Stomach (tissue), 4 donors: Measurements from ENCODE around the gene PHRF1.

Experiments
- POLR2A ChIP-seq, 4 donors: fragments of 450-650 bp; IDR thresholded peaks; one replicate each; pipeline ENCODE4 v1.6.1; 2016; ENCODE audit warnings: antibody characterized with exemption in 4 of 4, control low read depth in 2 of 4, mild to moderate bottlenecking in 1 of 4, moderate library complexity in 1 of 4
- POLR2AphosphoS5 ChIP-seq, 3 donors: sonication (generic); formaldehyde crosslinking; IDR thresholded peaks; one replicate each; pipeline ENCODE4 v1.6.1; 2016; ENCODE audit warnings: antibody characterized with exemption in 3 of 3
- TF ChIP-seq, protein P1 (sequence below), 7 experiments: fragments of 450-650 bp in 4 of 7; fragments of 200-600 bp in 3 of 7; sonication (generic) in 3 of 7; IDR thresholded peaks; one replicate each; pipeline ENCODE4 v1.5.1; 2016 to 2019; ENCODE audit warnings: antibody characterized with exemption in 7 of 7, control low read depth in 2 of 7, mild to moderate bottlenecking in 1 of 7

DNA sequence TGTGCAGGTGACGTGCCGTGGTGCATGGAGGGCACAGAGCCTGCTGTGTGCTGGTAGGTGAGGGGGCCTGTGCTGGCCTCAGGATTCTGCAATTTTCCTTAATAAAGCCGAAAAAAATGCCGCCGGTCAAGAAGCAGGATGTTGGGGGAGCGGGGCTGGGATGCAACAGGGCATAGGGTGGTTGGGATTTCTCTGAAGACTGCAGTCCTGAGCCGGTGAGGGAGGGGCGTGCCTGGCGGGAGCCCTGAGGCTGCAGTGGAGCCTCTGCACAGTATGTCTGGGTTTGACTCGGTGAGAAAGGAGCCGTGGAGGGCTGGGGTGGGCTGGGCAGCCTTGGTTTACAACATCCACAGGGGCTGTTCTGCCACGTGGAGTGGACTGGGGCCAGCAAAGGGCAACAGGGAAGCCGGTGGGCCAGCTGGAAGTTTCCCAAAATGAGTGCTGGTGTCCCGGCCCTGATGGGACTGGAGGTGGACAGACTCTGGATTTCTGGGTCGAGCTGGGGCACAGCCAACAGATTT, 47.1 kb downstream of the PHRF1 start:
- TF ChIP-seq POLR2A (IDR thresholded peaks at IDR 0.05): no peak
- TF ChIP-seq POLR2AphosphoS5 (IDR thresholded peaks at IDR 0.05): no peak
- TF ChIP-seq, protein P1, sequence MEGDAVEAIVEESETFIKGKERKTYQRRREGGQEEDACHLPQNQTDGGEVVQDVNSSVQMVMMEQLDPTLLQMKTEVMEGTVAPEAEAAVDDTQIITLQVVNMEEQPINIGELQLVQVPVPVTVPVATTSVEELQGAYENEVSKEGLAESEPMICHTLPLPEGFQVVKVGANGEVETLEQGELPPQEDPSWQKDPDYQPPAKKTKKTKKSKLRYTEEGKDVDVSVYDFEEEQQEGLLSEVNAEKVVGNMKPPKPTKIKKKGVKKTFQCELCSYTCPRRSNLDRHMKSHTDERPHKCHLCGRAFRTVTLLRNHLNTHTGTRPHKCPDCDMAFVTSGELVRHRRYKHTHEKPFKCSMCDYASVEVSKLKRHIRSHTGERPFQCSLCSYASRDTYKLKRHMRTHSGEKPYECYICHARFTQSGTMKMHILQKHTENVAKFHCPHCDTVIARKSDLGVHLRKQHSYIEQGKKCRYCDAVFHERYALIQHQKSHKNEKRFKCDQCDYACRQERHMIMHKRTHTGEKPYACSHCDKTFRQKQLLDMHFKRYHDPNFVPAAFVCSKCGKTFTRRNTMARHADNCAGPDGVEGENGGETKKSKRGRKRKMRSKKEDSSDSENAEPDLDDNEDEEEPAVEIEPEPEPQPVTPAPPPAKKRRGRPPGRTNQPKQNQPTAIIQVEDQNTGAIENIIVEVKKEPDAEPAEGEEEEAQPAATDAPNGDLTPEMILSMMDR (IDR thresholded peaks at IDR 0.05): no peak
